OCI-LY3 (cell line): ENCODE measurements around the gene LINC00632.

ENCODE experiments used
- H2AFZ ChIP-seq: fragments of 200-600, 300-600 bp; shearing (Covaris generic); 2 replicates; pipeline ENCODE4 v1.6.0; 2014; ENCODE audit warnings: antibody characterized with exemption, low read depth, low read length
- H3K27ac ChIP-seq: fragments of 200-600, 300-600 bp; sonication (generic); 2 replicates; pipeline ENCODE4 v1.5.1; 2014; ENCODE audit warnings: mild to moderate bottlenecking, low read length, moderate library complexity, mixed read lengths
- H3K27me3 ChIP-seq: fragments of 200-600, 300-600 bp; sonication (generic); 2 replicates; pipeline ENCODE4 v1.6.1; 2014; ENCODE audit warnings: low read depth, low read length, mixed read lengths
- H3K36me3 ChIP-seq: fragments of 200-600, 300-600 bp; sonication (generic); replicated peaks from 2 replicates; pipeline ENCODE3; 2014; ENCODE audit warnings: low read depth, low read length, mixed read lengths
- H3K4me1 ChIP-seq: fragments of 300-600, 200-600 bp; sonication (generic); 2 replicates; pipeline ENCODE4 v1.6.1; 2014; ENCODE audit warnings: low read length, mixed read lengths
- H3K4me2 ChIP-seq: fragments of 200-600, 300-600 bp; sonication (generic); 2 replicates; pipeline ENCODE4 v1.6.1; 2014; ENCODE audit warnings: low read length, mixed read lengths
- H3K4me3 ChIP-seq: fragments of 300-600, 200-600 bp; sonication (generic); 2 replicates; pipeline ENCODE4 v1.5.1; 2014; ENCODE audit warnings: antibody characterized with exemption, mild to moderate bottlenecking, low read length, moderate library complexity
- H3K79me2 ChIP-seq: fragments of 300-600, 200-600 bp; shearing (Covaris generic); 2 replicates; pipeline ENCODE4 v1.6.1; 2014; ENCODE audit warnings: mild to moderate bottlenecking, low read length, mixed read lengths
- H3K9ac ChIP-seq: fragments of 300-600, 200-600 bp; shearing (Covaris generic); 2 replicates; pipeline ENCODE4 v1.6.0; 2014; ENCODE audit warnings: mild to moderate bottlenecking, low read length, moderate library complexity
- H3K9me3 ChIP-seq: fragments of 200-600, 300-600 bp; shearing (Covaris generic); 2 replicates; pipeline ENCODE4 v1.6.1; 2014; ENCODE audit warnings: low read length, mixed read lengths; ENCODE audit not compliant: insufficient read depth
- H4K20me1 ChIP-seq: fragments of 200-600, 300-600 bp; sonication (generic); 2 replicates; pipeline ENCODE4 v1.6.1; 2016; ENCODE audit warnings: low read length, mixed read lengths; ENCODE audit not compliant: insufficient read depth
- CTCF ChIP-seq: fragments of 200-600, 300-600 bp; sonication (generic); IDR thresholded peaks from 2 replicates; pipeline ENCODE4 v1.5.1; 2014; ENCODE audit warnings: antibody characterized with exemption, low read length, low read depth
- EZH2phosphoT487 ChIP-seq: fragments of 200-600 bp; shearing (Covaris generic); IDR thresholded peaks from 2 replicates; pipeline ENCODE4 v1.6.1; 2018; ENCODE audit warnings: antibody characterized with exemption, mixed run types, low read depth

Gene LINC00632

GRCh38 chrX:140723121-140723715 is 13.7 kb downstream of the LINC00632 start:
- no peak overlapping the region for H3K4me2 ChIP-seq
- H4K20me1 ChIP-seq: no peaks in the 10 kb centered on the region
- H3K4me1 ChIP-seq: no peaks in the 10 kb centered on the region
- H3K27me3 ChIP-seq: no peaks in the 10 kb centered on the region
- no peak overlapping the region for H2AFZ ChIP-seq
- H3K36me3 ChIP-seq: no peaks in the 10 kb centered on the region
- no peak overlapping the region for H3K9ac ChIP-seq
- H3K4me3 ChIP-seq: no peak overlapping the region
- H3K9me3 ChIP-seq: no peaks in the 10 kb centered on the region
- H3K79me2 ChIP-seq: no peaks in the 10 kb centered on the region
- no peak overlapping the region for H3K27ac ChIP-seq
- TF ChIP-seq EZH2phosphoT487 (no peak), CTCF (no peak)

- Histone ChIP-seq H3K27me3 (no peaks in the 10 kb centered on the region), H3K79me2 (no peaks in the 10 kb centered on the region), H4K20me1 (no peaks in the 10 kb centered on the region), H3K36me3 (no peaks in the 10 kb centered on the region), H3K4me2 (no peak overlapping the region), H3K4me3 (no peak overlapping the region), H3K4me1 (no peaks in the 10 kb centered on the region), H3K9ac (no peak overlapping the region), H3K27ac (no peak overlapping the region), H2AFZ (no peak overlapping the region), H3K9me3 (no peaks in the 10 kb centered on the region)
- no peak for TF ChIP-seq CTCF
- no peak for TF ChIP-seq EZH2phosphoT487
Observed at GRCh38 chrX:140724309-140724708, 14.8 kb downstream of the LINC00632 start.

DNA sequence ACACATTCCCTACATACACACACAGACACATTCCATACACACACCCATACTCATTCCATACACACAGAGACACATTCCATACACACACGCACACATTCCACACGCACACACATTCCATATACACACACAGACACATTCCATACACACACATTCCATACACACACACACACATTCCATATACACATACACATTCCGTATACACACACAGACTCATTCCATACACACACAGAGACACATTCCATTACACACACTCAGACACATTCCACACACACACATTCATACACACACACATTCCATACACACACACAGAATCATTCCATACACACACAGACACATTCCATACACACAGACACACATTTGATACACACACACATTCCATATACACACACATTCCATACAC is 15.2 kb downstream of the LINC00632 start:
- Histone ChIP-seq H3K79me2 (no peaks in the 10 kb centered on the region), H3K4me2 (no peak overlapping the region), H3K4me3 (no peak overlapping the region), H3K36me3 (no peaks in the 10 kb centered on the region), H3K27me3 (no peaks in the 10 kb centered on the region), H3K9me3 (no peaks in the 10 kb centered on the region), H3K9ac (no peak overlapping the region), H2AFZ (no peak overlapping the region), H3K4me1 (no peaks in the 10 kb centered on the region), H3K27ac (no peak overlapping the region), H4K20me1 (no peaks in the 10 kb centered on the region)
- no peak for TF ChIP-seq CTCF
- no peak for TF ChIP-seq EZH2phosphoT487

- Histone ChIP-seq H3K27me3 (no peaks in the 10 kb centered on the region), H3K27ac (no peak overlapping the region), H2AFZ (no peak overlapping the region), H3K4me3 (no peak overlapping the region), H3K36me3 (no peaks in the 10 kb centered on the region), H4K20me1 (no peaks in the 10 kb centered on the region), H3K4me2 (no peak overlapping the region), H3K79me2 (no peaks in the 10 kb centered on the region), H3K4me1 (no peaks in the 10 kb centered on the region), H3K9me3 (no peaks in the 10 kb centered on the region), H3K9ac (no peak overlapping the region)
- TF ChIP-seq CTCF (no peak), EZH2phosphoT487 (no peak)
Observed at GRCh38 chrX:140725500-140725899, 15.9 kb downstream of the LINC00632 start.
